ENCODE results near the gene RFC3. TPM values are rescaled to one million over a fixed set of nuclear protein-coding genes. Genes with fewer than 3 reads are reported as not detected.

Gene RFC3
- total RNA-seq, 3 donors from 2014 or later = 9.8 to 19.8 (median 10.7) TPM

GRCh38 chr13:33840402-33840801 is 22.5 kb downstream of the RFC3 start:
- Histone ChIP-seq H3K36me3 (no peaks in the 10 kb centered on the region), H3K27ac (no peak overlapping the region), H3K27me3 (no peaks in the 10 kb centered on the region), H3K4me3 (no peak overlapping the region), H3K4me1 (no peaks in the 10 kb centered on the region), H3K9me3 (no peaks in the 10 kb centered on the region)
- TF ChIP-seq POLR2A (IDR thresholded peaks at IDR 0.05) (no peak), POLR2AphosphoS5 (IDR thresholded peaks at IDR 0.05) (no peak), CTCF (IDR thresholded peaks at IDR 0.05) (no peak)
- no peak for DNase-seq (ENCODE audit: low spot score in 2 of 2)
- intact Hi-C loops (cut with DNase I; ENCODE audit: low total_unique reads) = no loop called here

GRCh38 chr13:33842207-33842606 is 24.3 kb downstream of the RFC3 start:
- TF ChIP-seq POLR2AphosphoS5 (IDR thresholded peaks at IDR 0.05) (no peak), CTCF (IDR thresholded peaks at IDR 0.05) (no peak), POLR2A (IDR thresholded peaks at IDR 0.05) (no peak)
- intact Hi-C loops (cut with DNase I; ENCODE audit: low total_unique reads) = no loop called here
- Histone ChIP-seq H3K27ac (no peak overlapping the region), H3K4me3 (no peak overlapping the region), H3K36me3 (no peaks in the 10 kb centered on the region), H3K9me3 (no peaks in the 10 kb centered on the region), H3K27me3 (no peaks in the 10 kb centered on the region), H3K4me1 (no peaks in the 10 kb centered on the region)
- DNase-seq (ENCODE audit: low spot score in 2 of 2) = no peak

GRCh38 chr13:33842986-33843385 is 25.0 kb downstream of the RFC3 start:
- Histone ChIP-seq H3K36me3 (no peaks in the 10 kb centered on the region), H3K9me3 (no peaks in the 10 kb centered on the region), H3K4me1 (no peaks in the 10 kb centered on the region), H3K27ac (no peak overlapping the region), H3K4me3 (no peak overlapping the region), H3K27me3 (no peaks in the 10 kb centered on the region)
- TF ChIP-seq POLR2AphosphoS5 (IDR thresholded peaks at IDR 0.05) (no peak), CTCF (IDR thresholded peaks at IDR 0.05) (no peak), POLR2A (IDR thresholded peaks at IDR 0.05) (no peak)
- intact Hi-C loops (cut with DNase I; ENCODE audit: low total_unique reads) = no loop called here
- DNase-seq (ENCODE audit: low spot score in 2 of 2) = no peak

GRCh38 chr13:33845572-33846302 is 27.8 kb downstream of the RFC3 start:
- TF ChIP-seq POLR2AphosphoS5 (IDR thresholded peaks at IDR 0.05) = no peak
- TF ChIP-seq POLR2A (IDR thresholded peaks at IDR 0.05) = no peak
- TF ChIP-seq CTCF (IDR thresholded peaks at IDR 0.05) = no peak
- H3K9me3 ChIP-seq = no peaks in the 10 kb centered on the region
- no peaks in the 10 kb centered on the region for H3K4me1 ChIP-seq
- no peaks in the 10 kb centered on the region for H3K36me3 ChIP-seq
- H3K4me3 ChIP-seq = no peak overlapping the region
- H3K27ac ChIP-seq = no peak overlapping the region
- H3K27me3 ChIP-seq = no peaks in the 10 kb centered on the region
- DNase-seq (ENCODE audit: low spot score in 2 of 2) = no peak
- intact Hi-C loops (cut with DNase I; ENCODE audit: low total_unique reads) = no loop called here

GRCh38 chr13:33846303-33847062 is 28.5 kb downstream of the RFC3 start:
- Histone ChIP-seq H3K4me3 (no peak overlapping the region), H3K27me3 (no peaks in the 10 kb centered on the region), H3K27ac (no peak overlapping the region), H3K36me3 (no peaks in the 10 kb centered on the region), H3K9me3 (no peaks in the 10 kb centered on the region), H3K4me1 (no peaks in the 10 kb centered on the region)
- no peak for DNase-seq (ENCODE audit: low spot score in 2 of 2)
- intact Hi-C loops (cut with DNase I; ENCODE audit: low total_unique reads) = no loop called here
- TF ChIP-seq CTCF (IDR thresholded peaks at IDR 0.05) (no peak), POLR2AphosphoS5 (IDR thresholded peaks at IDR 0.05) (no peak), POLR2A (IDR thresholded peaks at IDR 0.05) (no peak)
